Measurements from ENCODE around the gene NDUFA13. TPM values are rescaled to one million over a fixed set of nuclear protein-coding genes. Genes with fewer than 3 reads are reported as not detected.

Gene NDUFA13
- total and polyA plus RNA-seq, 7 donors: 274 to 648 (median 534) TPM

GRCh38 chr19:19526581-19527370 is 10.8 kb downstream of the NDUFA13 start:
- Histone ChIP-seq H3K27ac (no peak overlapping the region), H3K27me3 (ENCODE audit: insufficient read depth in 3 of 3, low read length in 2 of 3) (no peaks in the 10 kb centered on the region), H3K9me3 (no peaks in the 10 kb centered on the region), H3K4me3 (no peak overlapping the region), H3K36me3 (ENCODE audit: insufficient read depth in 1 of 2, low read depth in 1 of 2) (peaks cover 0 to 51% of the 10 kb centered on the region in 2 donors), H3K4me1 (no peaks in the 10 kb centered on the region)
- no peak for TF ChIP-seq CTCF (IDR thresholded peaks at IDR 0.05)
- intact Hi-C loops (cut with DNase I): no loop called here
- DNase-seq (no peak), ATAC-seq (no peak)
- WGBS, 3 donors: 84 to 85% (median 84%) methylated on average over 26 to 28 of the region's 28 CpGs

GRCh38 chr19:19527371-19527656 is 11.3 kb downstream of the NDUFA13 start:
- DNase-seq: no peak
- Histone ChIP-seq H3K36me3 (ENCODE audit: insufficient read depth in 1 of 2, low read depth in 1 of 2) (peaks cover 0 to 51% of the 10 kb centered on the region in 2 donors), H3K27me3 (ENCODE audit: insufficient read depth in 3 of 3, low read length in 2 of 3) (no peaks in the 10 kb centered on the region), H3K9me3 (no peaks in the 10 kb centered on the region), H3K4me1 (peaks cover under 1% of the 10 kb centered on the region), H3K27ac (no peak overlapping the region), H3K4me3 (no peak overlapping the region)
- intact Hi-C loops (cut with DNase I): no loop called here
- 91 to 95% (median 92%) methylated on average over 9 of the region's 9 CpGs for WGBS, 3 donors
- TF ChIP-seq CTCF (IDR thresholded peaks at IDR 0.05): no peak
- no peak for ATAC-seq

GRCh38 chr19:19527674-19528625 is 11.9 kb downstream of the NDUFA13 start:
- WGBS, 3 donors: 90 to 91% (median 91%) methylated on average over 25 to 27 of the region's 27 CpGs
- H3K4me1 ChIP-seq: peaks cover 4% of the 10 kb centered on the region
- no peak overlapping the region for H3K4me3 ChIP-seq
- peaks cover 0 to 51% of the 10 kb centered on the region in 2 donors for H3K36me3 ChIP-seq (ENCODE audit: insufficient read depth in 1 of 2, low read depth in 1 of 2)
- H3K9me3 ChIP-seq: no peaks in the 10 kb centered on the region
- H3K27me3 ChIP-seq (ENCODE audit: insufficient read depth in 3 of 3, low read length in 2 of 3): no peaks in the 10 kb centered on the region
- TF ChIP-seq CTCF (IDR thresholded peaks at IDR 0.05): no peak
- DNase-seq (no peak), ATAC-seq (no peak)
- no peak overlapping the region for H3K27ac ChIP-seq
- intact Hi-C loops (cut with DNase I): no loop called here

- Histone ChIP-seq H3K4me3 (no peak within 1 kb of the TSS), H3K27me3 (ENCODE audit: insufficient read depth in 3 of 3, low read length in 2 of 3) (no peaks in the 10 kb centered on the region), H3K4me1 (peaks cover 4% of the 10 kb centered on the region), H3K27ac (no peak within 1 kb of the TSS), H3K36me3 (ENCODE audit: insufficient read depth in 1 of 2, low read depth in 1 of 2) (peaks cover 0 to 46% of the 10 kb centered on the region in 2 donors), H3K9me3 (no peaks in the 10 kb centered on the region)
- ATAC-seq (no peak), DNase-seq (no peak)
- intact Hi-C loops (cut with DNase I): no loop called here
- 45 to 69% (median 63%) methylated on average over 39 to 50 of the region's 50 CpGs for WGBS, 3 donors
- no peak for TF ChIP-seq CTCF (IDR thresholded peaks at IDR 0.05)
These were observed 12.9 kb downstream of the NDUFA13 start, which contains the start of gene YJEFN3 for GRCh38 chr19:19528721-19529490. YJEFN3 (plus strand) TSS chr19:19528911; CDS start chr19:19528933, 22 bp downstream.
